H1 (cell line): Measurements from ENCODE around the gene CLEC1A. TPM values are rescaled to one million over a fixed set of nuclear protein-coding genes. Genes with fewer than 3 reads are reported as not detected.

Experiments used
- JUND ChIP-seq: IDR thresholded peaks from 2 replicates; pipeline ENCODE4 v1.6.1; 2011; ENCODE audit warnings: mild to moderate bottlenecking, improper control_type of control experiment, low read length
- SIN3A ChIP-seq, 2 experiments: IDR thresholded peaks in 1 of 2; conservative IDR thresholded peaks in 1 of 2; 2 replicates each; pipeline ENCODE4 v1.6.1; 2011 to 2012; ENCODE audit warnings: low read length in 2 of 2, improper control_type of control experiment in 1 of 2, low read depth in 1 of 2, mild to moderate bottlenecking in 1 of 2
- polyA plus RNA-seq, 7 experiments: library from polyadenylated mRNA; depleted of rRNA in 3 of 7; stranded (reverse) in 5 of 7; unstranded in 2 of 7; fragments of >200 nt in 5 of 7; fragments of 200-250 nt in 2 of 7; gene quantifications; 1 replicate in 5 of 7; 2 replicates in 1 of 7; 4 replicates in 1 of 7; pipeline versions ENCODE4 v1.2.1 to v1.2.3, GENCODE V29; 2011 to 2013; ENCODE audit warnings: missing spikeins in 2 of 7, mixed read lengths in 2 of 7
- total RNA-seq: library from RNA; stranded (reverse); fragmentation: NEBNext Ultra II Directional; extraction: Animal tissue kit (Norgen Biotek cat#: 25700); gene quantifications from 2 replicates; pipeline ENCODE4 v1.2.1, GENCODE V29; 2021
- TF ChIP-seq, protein P1 (sequence below): fragments of 300-600 bp; sonication (generic); IDR thresholded peaks from 2 replicates; pipeline ENCODE4 v1.7.1; 2012; ENCODE audit warnings: low read length, moderate library complexity, mild to moderate bottlenecking, inconsistent platforms; ENCODE audit not compliant: insufficient replicate concordance
- TF ChIP-seq, protein P2 (sequence below): IDR thresholded peaks from 2 replicates; pipeline ENCODE4 v1.6.1; 2012; ENCODE audit warnings: inconsistent platforms
- TF ChIP-seq, protein P3 (sequence below): IDR thresholded peaks from 2 replicates; pipeline ENCODE4 v1.6.1; 2012; ENCODE audit warnings: low read length, inconsistent platforms

CLEC1A gene
- total and polyA plus RNA-seq, 2 of the 8 experiments (the other 6 are each of a cell fraction or from before 2014, with no cell fraction given) = 0.20 TPM; not detected in 1

DNA sequence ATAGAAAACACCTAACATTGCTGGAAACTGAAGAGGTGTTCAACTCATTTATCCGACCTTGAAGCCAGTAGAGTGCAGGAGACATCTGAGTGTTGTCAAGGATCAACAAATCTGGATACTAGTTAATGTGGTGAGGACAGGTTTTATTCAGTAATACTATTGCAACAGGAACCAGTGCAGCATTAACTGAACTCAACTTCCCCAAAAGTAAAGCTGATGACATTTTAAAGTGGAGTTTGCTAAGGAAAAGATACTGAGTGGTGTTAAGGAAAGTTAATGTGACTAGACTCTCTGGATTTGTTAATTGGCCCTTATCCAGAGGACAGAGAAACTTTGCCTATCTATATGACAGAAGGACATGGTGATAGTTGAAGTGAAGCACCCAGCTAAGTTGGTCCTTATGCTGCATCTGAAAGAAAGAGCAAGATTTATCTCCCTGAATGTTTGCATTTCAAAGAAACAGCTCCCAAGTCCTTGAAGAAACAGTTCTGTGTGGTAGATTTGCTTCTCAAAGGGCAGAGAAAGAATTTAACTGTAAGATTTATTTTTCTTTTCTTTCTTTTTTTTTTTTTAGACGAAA, 32.4 kb upstream of the CLEC1A start (continued):
- TF ChIP-seq, protein P1, sequence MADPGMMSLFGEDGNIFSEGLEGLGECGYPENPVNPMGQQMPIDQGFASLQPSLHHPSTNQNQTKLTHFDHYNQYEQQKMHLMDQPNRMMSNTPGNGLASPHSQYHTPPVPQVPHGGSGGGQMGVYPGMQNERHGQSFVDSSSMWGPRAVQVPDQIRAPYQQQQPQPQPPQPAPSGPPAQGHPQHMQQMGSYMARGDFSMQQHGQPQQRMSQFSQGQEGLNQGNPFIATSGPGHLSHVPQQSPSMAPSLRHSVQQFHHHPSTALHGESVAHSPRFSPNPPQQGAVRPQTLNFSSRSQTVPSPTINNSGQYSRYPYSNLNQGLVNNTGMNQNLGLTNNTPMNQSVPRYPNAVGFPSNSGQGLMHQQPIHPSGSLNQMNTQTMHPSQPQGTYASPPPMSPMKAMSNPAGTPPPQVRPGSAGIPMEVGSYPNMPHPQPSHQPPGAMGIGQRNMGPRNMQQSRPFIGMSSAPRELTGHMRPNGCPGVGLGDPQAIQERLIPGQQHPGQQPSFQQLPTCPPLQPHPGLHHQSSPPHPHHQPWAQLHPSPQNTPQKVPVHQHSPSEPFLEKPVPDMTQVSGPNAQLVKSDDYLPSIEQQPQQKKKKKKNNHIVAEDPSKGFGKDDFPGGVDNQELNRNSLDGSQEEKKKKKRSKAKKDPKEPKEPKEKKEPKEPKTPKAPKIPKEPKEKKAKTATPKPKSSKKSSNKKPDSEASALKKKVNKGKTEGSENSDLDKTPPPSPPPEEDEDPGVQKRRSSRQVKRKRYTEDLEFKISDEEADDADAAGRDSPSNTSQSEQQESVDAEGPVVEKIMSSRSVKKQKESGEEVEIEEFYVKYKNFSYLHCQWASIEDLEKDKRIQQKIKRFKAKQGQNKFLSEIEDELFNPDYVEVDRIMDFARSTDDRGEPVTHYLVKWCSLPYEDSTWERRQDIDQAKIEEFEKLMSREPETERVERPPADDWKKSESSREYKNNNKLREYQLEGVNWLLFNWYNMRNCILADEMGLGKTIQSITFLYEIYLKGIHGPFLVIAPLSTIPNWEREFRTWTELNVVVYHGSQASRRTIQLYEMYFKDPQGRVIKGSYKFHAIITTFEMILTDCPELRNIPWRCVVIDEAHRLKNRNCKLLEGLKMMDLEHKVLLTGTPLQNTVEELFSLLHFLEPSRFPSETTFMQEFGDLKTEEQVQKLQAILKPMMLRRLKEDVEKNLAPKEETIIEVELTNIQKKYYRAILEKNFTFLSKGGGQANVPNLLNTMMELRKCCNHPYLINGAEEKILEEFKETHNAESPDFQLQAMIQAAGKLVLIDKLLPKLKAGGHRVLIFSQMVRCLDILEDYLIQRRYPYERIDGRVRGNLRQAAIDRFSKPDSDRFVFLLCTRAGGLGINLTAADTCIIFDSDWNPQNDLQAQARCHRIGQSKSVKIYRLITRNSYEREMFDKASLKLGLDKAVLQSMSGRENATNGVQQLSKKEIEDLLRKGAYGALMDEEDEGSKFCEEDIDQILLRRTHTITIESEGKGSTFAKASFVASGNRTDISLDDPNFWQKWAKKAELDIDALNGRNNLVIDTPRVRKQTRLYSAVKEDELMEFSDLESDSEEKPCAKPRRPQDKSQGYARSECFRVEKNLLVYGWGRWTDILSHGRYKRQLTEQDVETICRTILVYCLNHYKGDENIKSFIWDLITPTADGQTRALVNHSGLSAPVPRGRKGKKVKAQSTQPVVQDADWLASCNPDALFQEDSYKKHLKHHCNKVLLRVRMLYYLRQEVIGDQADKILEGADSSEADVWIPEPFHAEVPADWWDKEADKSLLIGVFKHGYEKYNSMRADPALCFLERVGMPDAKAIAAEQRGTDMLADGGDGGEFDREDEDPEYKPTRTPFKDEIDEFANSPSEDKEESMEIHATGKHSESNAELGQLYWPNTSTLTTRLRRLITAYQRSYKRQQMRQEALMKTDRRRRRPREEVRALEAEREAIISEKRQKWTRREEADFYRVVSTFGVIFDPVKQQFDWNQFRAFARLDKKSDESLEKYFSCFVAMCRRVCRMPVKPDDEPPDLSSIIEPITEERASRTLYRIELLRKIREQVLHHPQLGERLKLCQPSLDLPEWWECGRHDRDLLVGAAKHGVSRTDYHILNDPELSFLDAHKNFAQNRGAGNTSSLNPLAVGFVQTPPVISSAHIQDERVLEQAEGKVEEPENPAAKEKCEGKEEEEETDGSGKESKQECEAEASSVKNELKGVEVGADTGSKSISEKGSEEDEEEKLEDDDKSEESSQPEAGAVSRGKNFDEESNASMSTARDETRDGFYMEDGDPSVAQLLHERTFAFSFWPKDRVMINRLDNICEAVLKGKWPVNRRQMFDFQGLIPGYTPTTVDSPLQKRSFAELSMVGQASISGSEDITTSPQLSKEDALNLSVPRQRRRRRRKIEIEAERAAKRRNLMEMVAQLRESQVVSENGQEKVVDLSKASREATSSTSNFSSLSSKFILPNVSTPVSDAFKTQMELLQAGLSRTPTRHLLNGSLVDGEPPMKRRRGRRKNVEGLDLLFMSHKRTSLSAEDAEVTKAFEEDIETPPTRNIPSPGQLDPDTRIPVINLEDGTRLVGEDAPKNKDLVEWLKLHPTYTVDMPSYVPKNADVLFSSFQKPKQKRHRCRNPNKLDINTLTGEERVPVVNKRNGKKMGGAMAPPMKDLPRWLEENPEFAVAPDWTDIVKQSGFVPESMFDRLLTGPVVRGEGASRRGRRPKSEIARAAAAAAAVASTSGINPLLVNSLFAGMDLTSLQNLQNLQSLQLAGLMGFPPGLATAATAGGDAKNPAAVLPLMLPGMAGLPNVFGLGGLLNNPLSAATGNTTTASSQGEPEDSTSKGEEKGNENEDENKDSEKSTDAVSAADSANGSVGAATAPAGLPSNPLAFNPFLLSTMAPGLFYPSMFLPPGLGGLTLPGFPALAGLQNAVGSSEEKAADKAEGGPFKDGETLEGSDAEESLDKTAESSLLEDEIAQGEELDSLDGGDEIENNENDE = no peak
- TF ChIP-seq, protein P2, sequence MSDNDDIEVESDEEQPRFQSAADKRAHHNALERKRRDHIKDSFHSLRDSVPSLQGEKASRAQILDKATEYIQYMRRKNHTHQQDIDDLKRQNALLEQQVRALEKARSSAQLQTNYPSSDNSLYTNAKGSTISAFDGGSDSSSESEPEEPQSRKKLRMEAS = no peak
- TF ChIP-seq SIN3A (conservative IDR thresholded peaks at IDR 0.05 in 1 of 2, IDR thresholded peaks at IDR 0.05 in 1 of 2; ENCODE audit: low read depth in 1 of 2, low read length in 2 of 2) (no peak), JUND (no peak)
- TF ChIP-seq, protein P3, sequence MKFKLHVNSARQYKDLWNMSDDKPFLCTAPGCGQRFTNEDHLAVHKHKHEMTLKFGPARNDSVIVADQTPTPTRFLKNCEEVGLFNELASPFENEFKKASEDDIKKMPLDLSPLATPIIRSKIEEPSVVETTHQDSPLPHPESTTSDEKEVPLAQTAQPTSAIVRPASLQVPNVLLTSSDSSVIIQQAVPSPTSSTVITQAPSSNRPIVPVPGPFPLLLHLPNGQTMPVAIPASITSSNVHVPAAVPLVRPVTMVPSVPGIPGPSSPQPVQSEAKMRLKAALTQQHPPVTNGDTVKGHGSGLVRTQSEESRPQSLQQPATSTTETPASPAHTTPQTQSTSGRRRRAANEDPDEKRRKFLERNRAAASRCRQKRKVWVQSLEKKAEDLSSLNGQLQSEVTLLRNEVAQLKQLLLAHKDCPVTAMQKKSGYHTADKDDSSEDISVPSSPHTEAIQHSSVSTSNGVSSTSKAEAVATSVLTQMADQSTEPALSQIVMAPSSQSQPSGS = no peak
